GM18505 (cell line): Measurements from ENCODE around the gene DOK7.

Experiments used
- ATAC-seq: cut with Tn5 transposase; IDR thresholded peaks from one replicate; pipeline ENCODE4 v1.9.1; 2021; ENCODE audit not compliant: unreplicated experiment
- POLR2A ChIP-seq: IDR thresholded peaks from 4 replicates; pipeline ENCODE4 v1.6.1; 2011; ENCODE audit warnings: borderline replicate concordance; ENCODE audit not compliant: insufficient read depth, insufficient read length; ENCODE audit errors: extremely low read depth

DOK7 gene

GRCh38 chr4:3464911-3465697 is 2.0 kb downstream of the DOK7 start:
- no peak for TF ChIP-seq POLR2A
- ATAC-seq: no peak

GRCh38 chr4:3465698-3466671 is 2.9 kb downstream of the DOK7 start:
- no peak for ATAC-seq
- TF ChIP-seq POLR2A: no peak

GRCh38 chr4:3466691-3467600 is 3.8 kb downstream of the DOK7 start:
- ATAC-seq: no peak
- no peak for TF ChIP-seq POLR2A

GRCh38 chr4:3467601-3468031 is 4.5 kb downstream of the DOK7 start:
- TF ChIP-seq POLR2A: no peak
- no peak for ATAC-seq

- no peak for TF ChIP-seq POLR2A
Measured at GRCh38 chr4:3468154-3468553, 5.0 kb downstream of the DOK7 start.

GRCh38 chr4:3468804-3469203 is 5.7 kb downstream of the DOK7 start:
- ATAC-seq: no peak
- no peak for TF ChIP-seq POLR2A

More at GRCh38 chr4:3468154-3468553, 5.0 kb downstream of the DOK7 start:
- ATAC-seq: no peak

GRCh38 chr4:3469386-3470243 is 6.5 kb downstream of the DOK7 start:
- no peak for ATAC-seq
- TF ChIP-seq POLR2A: no peak

GRCh38 chr4:3470244-3471097 is 7.4 kb downstream of the DOK7 start:
- no peak for ATAC-seq
- TF ChIP-seq POLR2A: no peak

- TF ChIP-seq POLR2A: no peak
- no peak for ATAC-seq
Measured at GRCh38 chr4:3471098-3471760, 8.1 kb downstream of the DOK7 start.

- no peak for ATAC-seq
- TF ChIP-seq POLR2A: no peak
Measured at GRCh38 chr4:3471886-3472285, 8.8 kb downstream of the DOK7 start.
